ENCODE measurements around the gene COBLL1.
"Not testable (repeated sequence)": the region's sequence is repeated elsewhere in the genome, so short reads cannot be mapped to it uniquely, and the experiment has no call there.

- TF ChIP-seq EZH2 (IDR thresholded peaks at IDR 0.05); POLR2AphosphoS5 (IDR thresholded peaks at IDR 0.05; ENCODE audit: borderline replicate concordance, low read depth, low read length): not testable (repeated sequence)
Observed at GRCh38 chr2:164761201-164761600, 80.4 kb downstream of the COBLL1 start.
